ENCODE measurements around the gene OGDHL. TPM values are rescaled to one million over a fixed set of nuclear protein-coding genes. Genes with fewer than 3 reads are reported as not detected.
"Not testable (repeated sequence)": the region's sequence is repeated elsewhere in the genome, so short reads cannot be mapped to it uniquely, and the experiment has no call there.

OGDHL gene
- polyA plus RNA-seq (ENCODE audit: insufficient read length in 12 of 12), result under 1 TPM in 10 of 12 donors, not detected in 2; 0.16 to 0.68 (median 0.42) TPM
- long read RNA-seq, donor 1, partial matches to known transcripts, result 0 of 1 reads
- long read RNA-seq, donor 1, other reads (novel, unspliced or antisense), result 0 of 1 reads
- long read RNA-seq, donor 2, result 0 reads
- long read RNA-seq, donor 3, result 0 reads
- long read RNA-seq, donor 4, result 0 reads
- long read RNA-seq, donor 5, result 0 reads
- long read RNA-seq, donor 6, result 0 reads
- long read RNA-seq, donor 7, result 0 reads
- long read RNA-seq, donor 8, result 0 reads
- long read RNA-seq, donor 9, result 0 reads
- long read RNA-seq, donor 10, result 0 reads
- long read RNA-seq, donor 11, result 0 reads

DNA sequence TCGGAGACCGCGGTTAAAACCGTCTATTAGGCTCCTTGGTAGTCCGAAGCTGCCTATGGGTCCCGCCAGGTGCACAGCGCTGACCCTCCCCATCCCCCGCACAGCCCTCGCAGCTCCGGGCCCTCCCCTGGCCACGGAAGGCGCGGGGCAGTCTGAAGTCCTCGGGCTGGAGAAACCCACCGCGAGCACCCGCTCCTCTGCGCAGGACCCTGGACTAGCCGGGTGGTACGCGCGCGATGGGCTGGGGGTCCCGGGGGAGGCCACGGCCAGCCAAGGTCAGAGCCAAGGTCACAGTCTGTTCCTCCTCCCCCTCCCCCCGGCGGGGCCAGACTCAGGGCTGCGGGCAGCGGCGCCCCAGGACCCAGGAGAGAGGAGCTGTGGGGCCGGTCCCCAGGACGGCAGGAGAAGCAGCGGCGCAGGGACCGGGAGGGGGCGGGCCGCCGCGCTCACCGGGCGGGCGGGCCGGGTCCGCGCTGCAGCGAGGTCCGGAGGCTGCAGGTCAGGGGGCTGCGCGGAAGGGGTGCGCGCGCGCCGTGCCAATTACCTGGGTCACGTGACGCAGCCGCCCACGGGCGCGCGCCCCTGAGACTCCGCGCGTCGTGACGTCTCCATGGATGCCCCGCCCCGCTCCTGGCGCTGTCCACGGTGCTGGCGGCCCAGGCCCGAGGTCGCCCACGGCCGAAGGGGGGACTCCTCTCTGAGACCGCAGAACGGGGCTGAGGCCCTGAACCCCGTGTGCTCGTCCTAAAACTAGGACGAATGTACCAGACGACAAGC lies at the start of gene OGDHL:
OGDHL (minus strand) TSS at position 535 of the 777 bp plus-strand sequence. CDS start 3,731 bp downstream, outside the sequence.
- peak; percentile 59 for DNase-seq

DNA sequence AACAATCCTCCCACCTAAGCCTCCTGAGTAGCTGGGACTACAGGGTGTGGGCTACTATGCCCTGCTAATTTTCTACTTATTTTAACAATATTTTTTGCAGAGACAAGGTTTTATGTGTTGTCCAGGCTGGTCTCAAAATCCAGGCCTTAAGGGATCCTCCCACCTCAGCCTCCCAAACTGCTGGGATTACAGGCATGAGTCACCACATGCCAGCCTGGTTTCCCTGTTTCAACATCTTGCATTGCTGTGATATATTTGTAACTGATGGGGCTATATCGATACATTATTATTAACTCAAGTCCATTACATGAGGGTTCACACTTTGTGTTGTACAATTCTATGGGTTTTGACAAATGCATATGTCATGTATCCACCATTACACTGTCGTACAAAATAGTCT lies 41.9 kb upstream of the OGDHL start:
- DNase-seq, result no peak

DNA sequence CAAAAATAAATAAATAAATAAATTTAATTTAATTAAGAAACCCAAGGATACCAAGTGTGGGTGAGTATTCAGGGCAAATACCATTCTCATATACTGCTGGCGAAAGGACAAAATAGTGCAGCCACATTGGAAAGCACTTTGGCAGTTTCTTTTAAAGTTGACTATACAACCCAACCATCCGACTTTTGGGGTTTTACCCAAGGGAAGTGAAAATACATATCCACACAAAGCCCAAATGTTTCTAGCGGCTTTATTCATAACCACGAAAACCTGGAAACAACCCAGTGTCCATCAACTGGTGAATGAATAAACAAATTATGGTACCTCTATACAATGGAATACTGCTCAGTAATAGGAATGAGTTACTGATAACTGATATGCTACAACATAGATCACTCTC lies 36.2 kb upstream of the OGDHL start:
- DNase-seq, result no peak

DNA sequence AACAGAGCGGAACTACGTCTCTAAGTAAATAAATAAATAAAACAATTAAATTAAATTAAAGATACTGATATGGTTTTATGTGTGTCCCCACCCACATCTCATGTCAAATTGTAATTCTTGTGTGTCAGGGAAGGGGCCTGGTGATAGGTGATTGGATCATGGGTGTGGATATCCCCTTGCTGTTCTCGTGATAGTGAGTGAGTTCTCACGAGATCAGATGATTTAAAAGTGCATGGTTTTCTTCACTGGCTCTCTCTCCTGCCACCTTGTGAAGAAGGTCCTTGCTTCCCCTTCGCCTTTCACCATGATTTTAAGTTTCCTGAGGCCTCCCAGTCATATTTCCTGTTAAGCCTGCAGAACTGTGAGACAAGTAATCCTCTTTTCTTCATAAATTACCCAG lies 29.0 kb upstream of the OGDHL start:
- no peak for DNase-seq

DNA sequence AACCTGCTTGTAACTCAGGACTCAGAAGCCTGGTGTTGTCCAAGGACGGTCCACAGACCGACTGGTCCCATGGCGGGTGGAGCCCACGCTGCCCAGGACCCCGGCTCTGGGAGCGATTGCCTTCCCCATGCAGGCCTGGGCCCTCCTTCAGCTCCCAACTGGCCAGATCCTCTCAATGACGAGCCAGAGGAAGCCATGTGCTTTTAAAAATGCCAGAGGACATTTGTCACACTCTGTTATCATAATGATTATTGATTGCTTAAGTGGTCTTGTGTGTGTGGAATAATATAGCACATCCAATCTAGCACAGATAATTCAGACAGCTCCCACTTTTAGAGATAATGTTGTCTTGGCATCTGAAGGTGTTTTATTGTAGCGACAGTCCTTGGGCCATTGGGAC lies 22.6 kb upstream of the OGDHL start:
- DNase-seq, result no peak

DNA sequence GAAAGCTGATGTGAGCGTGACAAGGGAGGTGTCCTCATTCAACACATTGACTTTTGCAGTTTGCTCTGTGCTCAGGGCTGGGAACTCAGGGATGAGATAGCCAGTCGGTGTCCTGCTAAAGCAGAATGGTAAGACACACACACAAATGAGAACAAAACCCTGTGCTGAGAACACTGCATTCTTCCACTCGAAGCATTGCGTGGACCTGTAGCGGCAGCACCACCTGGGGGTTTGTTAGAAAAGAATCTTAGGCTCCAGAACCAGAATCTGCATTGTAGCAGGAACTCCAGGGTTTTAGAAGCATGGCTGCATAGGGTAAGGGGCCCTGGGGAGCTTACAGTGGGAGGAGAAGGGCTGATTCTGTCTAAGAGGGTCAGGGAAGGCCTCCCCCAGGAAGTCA lies 21.5 kb upstream of the OGDHL start:
- no peak for DNase-seq

DNA sequence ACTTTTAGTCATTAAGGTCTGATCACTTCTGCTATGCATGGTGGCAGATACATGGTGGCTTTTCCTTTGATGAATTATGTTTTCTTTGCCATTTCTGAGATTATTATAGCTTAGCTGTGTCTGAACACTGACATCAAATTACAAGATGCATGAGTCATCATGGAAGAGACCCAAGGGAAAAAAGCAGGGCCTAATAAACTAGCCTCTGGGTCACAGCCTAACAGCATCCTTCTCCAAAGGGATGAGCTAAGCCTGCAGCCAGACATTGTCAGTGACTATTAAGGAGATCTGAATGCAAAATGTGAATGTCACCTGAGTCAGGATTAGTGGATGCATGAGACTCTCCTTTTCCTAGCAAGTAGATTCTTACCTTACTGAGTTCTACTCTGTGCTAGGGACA lies 19.1 kb upstream of the OGDHL start:
- no peak for DNase-seq

DNA sequence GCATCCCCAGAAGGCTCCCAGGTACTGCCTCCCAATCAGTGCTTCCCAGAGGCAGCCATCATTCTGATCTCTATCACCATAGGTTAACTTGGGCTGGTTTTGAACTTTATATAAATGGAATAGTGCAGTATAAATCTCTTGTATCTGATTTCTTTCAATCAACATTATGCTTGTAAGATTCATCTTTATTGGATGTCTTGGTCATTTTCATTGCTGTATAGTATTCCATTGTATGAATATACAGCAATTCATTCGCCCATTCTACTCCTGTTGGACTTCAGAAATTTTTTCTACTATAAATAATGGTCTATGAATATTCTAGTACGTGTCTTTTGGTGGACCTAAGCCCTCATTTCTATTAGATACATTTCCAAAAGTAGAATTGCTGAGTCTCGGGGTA lies 16.1 kb upstream of the OGDHL start:
- DNase-seq, result no peak

DNA sequence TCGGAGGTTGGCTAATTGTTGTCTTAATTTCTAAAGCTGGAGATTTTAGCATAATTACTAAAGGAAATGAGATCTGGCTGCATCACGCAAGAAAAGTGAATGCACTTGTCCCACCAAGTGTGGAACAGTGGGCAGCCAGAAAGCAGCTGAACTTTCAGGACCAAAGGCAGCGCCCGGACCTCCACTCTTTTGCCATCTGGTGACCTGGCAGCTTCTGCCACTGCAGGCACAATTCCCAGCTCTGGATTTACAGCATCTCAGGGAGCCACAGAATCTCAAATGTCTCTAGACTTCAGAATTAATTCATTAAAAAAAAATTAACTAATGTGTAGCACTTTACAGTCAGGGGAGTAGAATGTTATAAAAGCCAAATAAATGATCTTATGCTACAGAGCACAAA lies 14.7 kb upstream of the OGDHL start:
- DNase-seq, result no peak

DNA sequence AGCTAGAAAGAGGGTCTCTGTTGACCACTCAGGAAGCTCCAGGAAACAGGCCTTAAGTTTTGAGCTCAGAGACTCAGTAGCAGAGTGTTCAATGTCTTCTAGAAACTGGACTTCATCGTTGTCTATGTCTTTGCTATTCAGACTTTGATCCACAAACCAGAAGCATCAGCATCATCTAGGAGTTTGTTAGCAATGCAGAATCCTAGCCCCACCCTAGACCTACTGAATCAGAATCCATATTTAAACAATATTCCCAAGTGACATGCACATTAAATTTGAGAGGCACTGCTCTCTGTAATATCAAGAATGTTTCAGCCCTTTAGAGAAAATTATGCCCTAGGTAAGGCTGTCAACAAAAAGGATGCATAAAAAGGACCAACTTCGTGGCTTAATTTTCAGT lies 12.9 kb upstream of the OGDHL start:
- DNase-seq, result no peak

DNA sequence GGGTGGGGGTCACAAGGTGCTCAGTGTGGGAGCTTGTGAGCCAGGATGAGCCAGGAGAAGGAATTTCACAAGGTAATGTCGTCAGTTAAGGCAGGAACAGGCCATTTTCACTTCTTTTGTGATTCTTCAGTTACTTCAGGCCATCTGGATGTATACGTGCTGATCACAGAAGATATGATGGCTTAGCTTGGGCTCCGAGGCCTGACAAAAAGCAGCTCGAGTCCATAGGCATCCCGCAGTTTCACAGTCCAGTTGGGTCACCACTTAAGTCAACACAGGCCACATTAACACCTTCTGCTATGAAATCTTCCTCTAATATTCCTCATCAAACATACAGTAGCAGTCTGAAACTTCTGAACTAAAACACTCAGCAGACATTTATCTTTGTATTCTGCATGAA lies 10.8 kb upstream of the OGDHL start:
- not testable (repeated sequence) for DNase-seq

DNA sequence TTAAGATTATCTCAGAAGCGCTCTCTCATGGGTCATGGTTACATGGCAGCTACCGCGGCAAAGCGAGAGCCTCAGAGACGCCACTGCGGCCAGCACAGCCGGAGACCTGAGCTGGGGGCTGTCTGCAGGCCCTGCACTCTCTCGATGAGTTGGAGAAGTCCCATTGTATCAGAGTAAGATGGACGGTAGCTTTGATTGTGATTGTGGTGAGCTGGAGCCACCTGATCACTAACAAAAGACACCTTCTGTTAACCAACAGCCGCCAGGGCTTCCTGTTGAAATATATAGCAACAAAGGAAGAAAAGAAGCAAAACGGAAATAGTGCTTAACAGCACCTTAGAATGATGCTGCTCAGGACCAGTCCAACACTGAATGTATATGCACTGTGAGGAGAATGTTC lies 8.9 kb upstream of the OGDHL start:
- not testable (repeated sequence) for DNase-seq

DNA sequence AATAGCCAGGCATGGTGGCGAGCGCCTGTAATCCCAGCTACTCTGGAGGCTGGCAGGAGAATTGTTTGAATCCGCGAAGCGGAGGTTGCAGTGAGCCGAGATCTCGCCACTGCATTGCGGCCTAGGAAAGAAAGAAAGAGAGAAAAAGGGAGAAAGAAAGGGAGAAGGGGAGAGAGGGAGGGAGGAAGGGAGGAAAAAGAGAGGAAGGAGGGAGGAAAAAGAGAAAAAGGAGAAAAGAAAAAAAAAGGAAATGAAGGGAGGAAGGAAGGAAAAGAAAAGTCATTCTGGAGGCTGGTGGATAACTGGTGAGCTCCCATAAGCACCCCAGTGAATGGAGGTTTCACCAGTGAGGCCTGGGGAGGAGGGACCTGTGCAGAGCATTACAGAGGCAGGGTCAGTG lies 7.6 kb upstream of the OGDHL start:
- no peak for DNase-seq

DNA sequence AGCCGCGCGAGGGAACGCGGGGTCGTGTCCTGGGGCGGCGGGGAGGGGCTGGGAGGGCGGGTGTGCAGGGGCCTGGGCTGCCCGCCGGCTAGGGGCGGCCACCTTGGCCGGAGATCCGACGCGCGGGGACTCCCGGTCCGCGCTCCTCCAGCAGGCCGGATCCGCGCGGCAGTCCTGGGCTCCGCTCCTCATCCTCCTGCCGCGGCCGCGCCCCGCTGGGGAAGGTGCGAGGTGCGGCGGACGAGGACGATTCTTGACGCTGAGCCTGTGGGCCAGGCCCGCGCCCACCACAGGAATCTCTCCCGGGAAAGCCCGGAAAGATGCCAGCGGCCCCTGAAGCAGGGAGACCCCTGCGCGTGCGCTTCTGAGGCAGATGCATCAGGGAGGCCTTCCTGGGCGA lies 6.6 kb upstream of the OGDHL start:
- no peak for DNase-seq

DNA sequence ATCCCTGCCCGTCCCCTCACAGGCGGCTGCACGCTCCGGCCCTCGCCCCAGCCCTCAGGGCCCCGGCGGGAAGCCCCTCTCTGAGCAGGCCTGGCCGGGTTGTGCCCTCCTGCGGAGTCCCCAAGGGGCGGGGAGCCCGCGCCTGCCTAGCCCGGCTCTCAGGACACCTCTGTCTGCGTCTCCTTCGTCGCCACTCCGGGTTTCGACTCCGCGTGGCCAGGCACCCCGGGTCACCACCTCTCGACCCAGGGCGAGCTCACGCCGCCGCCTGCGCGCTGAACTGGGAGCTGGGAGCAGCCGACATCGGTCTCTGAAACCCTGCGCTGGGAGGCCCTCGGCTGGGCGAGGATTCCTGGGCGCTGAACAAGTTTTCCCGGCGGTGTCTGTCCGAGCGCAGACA lies 6.2 kb upstream of the OGDHL start:
- DNase-seq, result no peak

DNA sequence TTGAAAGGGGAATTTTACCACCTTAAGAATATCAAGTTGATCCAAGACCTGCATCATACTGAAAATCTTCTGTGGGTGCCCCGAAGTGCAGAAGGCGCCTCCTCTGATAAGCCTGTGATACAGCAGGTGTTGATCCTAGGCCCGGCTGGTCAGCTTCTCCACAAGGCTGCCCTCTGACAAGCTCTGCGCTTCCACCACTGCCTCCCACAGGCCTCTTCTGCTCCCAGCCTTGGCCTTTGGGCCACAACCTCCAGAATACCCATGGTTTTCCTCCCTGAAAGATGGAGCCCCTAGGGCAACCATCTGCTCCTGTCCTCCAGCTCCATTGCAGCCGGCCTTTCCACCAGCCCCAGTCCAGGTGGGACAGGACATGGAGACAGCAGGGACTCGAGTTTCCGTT lies 5.6 kb upstream of the OGDHL start:
- no peak for DNase-seq

DNA sequence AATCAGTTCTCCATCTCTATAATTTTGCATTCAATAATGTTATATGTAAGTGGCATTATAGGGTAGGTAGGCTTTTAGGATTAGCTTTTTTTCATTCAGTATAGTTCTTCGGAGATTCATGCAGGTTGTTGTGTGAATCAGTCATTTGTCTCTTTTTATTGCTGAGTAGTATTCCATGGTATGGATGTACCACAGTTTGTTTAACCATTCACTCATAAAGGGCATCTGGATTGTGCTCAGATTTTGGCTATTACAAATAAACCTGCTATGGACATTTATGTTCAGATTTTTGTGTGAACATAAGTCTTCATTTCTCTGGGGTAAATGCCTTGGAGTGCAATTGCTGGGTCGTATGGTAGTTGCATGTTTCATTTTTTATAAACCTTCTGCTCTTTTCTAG lies 4.4 kb upstream of the OGDHL start:
- no peak for DNase-seq

DNA sequence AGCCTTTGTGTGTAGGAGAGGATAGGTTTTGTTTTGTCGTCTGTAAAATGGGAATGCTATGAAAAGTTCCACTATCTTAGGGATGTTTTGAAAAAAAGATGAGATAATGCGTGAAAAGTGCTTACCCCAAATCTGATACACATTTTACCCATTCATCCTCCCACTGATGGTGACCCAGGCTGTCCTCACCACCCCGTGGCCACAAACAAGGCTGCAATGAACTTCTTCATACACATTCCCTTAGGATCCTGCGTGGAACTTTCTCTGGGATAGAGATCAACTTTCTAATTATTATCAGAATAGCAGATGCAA lies 399 bp upstream of the OGDHL start:
- DNase-seq, result no peak

DNA sequence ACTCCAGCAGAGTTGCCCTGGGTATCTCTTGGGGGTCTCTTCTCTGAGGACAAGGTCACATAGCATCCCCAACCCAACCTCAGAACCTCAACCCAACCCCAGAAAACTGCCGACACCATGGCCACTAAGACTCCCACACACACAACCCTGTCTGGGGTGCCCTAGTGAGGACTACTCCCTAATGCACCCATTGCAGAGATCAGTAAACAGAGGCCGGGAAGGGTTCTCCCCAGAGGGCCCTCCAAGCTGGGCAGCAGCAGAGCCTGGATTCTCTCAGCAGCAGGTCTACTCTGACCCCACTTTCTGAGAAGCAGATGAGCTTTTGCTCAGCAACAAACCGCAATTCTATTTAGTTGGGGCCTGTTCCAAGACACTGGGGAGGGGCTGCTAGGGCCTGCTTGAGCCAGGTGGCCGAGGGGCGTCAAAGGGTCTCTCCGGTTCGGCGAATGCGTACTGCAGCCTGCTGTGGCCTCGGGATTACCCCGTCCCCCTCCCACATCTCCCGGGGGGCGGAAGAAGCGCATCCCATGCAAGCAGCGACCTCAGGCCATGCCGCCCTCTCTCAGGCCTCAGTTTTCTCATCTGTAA lies 828 bp downstream of the OGDHL start:
- no peak for DNase-seq

DNA sequence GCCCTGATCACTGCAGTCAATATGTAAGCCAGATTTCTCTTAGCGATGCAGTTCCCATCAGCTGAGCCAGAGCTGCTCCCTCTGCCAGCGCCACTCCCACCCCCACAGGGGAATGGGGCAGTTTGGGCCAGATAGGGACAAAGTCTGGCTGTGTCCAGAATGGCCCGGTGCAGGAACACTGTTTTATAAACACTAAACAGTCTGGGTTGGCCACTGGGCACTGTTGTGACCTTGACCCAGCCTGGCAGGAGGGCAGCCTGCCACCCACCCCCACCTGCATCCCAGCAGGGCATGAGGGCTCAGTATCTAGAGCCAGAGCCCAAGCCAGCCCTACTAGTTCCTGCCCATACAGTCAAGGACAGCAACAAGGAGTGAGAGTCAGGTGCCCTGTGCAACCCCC lies 1.3 kb downstream of the OGDHL start:
- no peak for DNase-seq

DNA sequence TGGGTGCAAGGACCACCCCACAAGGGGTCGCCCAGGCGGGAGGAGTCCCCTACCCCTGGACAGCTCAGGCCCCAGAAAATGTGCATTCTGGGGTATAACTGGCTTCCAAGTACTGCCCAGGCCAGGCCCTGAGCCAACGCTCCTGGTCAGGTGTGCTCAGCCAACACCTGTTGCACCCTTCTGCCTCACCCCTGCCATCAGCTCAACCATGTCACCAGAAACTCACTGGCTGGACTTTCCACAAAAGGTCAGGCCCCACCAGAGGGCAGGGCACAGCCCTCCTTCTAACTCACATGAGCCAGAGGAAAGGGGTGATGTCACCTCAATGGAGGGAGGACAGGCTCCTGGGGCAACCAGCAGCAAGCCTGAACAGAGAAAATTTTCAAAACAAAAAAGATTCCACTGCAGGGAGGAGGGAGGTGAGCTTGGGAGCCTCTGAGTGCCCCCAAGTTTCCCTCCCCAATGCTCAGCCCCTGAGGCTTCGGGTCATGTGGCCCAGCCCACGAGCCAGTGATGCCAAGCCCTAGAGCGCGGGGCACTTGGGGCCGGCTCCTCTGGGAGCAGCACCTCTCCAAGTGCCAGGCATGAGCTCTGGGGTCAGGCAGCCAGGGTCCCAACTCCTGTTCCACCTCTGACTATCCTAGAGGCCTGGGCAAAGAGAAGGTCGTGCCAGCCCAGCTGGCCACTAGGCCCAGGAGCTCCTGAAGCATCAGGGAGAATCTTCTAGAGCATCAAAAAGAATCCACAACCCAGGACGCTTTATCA lies 2.2 kb downstream of the OGDHL start:
- no peak for DNase-seq

DNA sequence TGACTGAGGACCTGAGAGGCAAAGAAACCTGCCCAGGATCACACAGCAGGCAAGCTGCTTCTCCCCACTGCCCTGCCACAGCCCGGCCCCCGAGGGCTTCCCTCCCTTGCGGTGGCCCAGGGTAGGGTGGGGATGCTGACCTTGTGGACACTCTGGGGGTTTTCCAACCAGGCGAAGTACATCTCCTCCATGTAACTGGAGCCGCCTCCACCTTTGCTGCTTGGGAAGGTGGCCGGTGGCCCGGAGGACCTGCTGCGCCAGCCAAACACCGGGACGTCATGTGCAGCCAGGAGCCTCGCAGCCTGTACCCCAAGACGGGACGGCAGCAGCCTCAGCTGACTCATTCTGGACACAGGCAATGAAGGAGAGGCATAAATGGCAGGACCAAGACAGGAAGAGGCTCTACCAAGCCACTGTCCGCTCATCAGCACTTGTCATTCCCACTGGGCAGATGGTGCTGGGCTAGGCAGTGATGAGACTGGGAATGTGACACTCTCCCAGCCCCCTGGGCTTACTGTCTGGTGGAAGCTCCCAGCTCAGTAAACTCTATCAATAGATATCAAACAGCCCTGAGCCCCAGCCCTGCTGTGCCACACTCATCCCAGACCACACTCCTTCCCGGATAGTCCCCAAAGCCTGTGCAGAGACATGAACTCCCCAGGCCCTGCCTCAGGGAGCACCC lies 3.7 kb downstream of the OGDHL start:
- no peak for DNase-seq
